Measurements from ENCODE around the gene RPUSD4.

DNA sequence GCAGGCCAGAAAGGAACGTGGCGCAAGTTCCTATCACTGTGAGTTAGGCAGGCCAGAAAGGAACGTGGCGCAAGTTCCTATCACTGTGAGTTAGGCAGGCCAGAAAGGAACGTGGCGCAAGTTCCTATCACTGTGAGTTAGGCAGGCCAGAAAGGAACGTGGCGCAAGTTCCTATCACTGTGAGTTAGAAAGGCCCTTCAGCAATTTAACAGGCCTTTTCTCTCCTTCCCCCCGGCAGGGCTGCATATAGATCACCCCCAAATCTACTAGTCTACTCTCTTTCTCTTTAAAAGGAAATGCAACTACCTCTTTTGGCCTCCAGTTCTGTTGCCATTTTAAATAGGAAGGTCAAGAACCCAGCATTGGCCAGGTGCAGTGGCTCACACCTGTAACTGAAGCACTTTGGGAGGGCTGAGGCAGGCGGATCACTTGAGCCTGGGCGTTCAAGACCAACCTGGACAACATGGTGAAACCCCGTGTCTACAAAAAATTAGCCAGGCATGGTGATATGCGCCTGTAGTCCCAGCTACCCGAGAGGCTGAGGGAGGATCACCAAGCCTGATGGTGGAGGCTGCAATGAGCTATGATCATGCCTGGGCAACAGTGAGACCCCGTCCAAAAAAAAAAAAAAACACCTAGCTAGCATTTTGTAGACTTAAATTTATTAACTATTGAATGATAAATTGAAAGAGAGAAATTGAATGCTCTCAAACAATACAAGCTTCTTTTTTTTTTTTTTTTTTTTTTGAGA, 15.1 kb upstream of the RPUSD4 start:
- TF ChIP-seq, protein P1, sequence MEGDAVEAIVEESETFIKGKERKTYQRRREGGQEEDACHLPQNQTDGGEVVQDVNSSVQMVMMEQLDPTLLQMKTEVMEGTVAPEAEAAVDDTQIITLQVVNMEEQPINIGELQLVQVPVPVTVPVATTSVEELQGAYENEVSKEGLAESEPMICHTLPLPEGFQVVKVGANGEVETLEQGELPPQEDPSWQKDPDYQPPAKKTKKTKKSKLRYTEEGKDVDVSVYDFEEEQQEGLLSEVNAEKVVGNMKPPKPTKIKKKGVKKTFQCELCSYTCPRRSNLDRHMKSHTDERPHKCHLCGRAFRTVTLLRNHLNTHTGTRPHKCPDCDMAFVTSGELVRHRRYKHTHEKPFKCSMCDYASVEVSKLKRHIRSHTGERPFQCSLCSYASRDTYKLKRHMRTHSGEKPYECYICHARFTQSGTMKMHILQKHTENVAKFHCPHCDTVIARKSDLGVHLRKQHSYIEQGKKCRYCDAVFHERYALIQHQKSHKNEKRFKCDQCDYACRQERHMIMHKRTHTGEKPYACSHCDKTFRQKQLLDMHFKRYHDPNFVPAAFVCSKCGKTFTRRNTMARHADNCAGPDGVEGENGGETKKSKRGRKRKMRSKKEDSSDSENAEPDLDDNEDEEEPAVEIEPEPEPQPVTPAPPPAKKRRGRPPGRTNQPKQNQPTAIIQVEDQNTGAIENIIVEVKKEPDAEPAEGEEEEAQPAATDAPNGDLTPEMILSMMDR (IDR thresholded peaks at IDR 0.05), result no peak
- TF ChIP-seq POLR2A (IDR thresholded peaks at IDR 0.05) (no peak), POLR2AphosphoS5 (IDR thresholded peaks at IDR 0.05) (no peak)
